HFFc6 (cell line): ENCODE data around the gene DMRTB1. TPM values are rescaled to one million over a fixed set of nuclear protein-coding genes. Genes with fewer than 3 reads are reported as not detected.

ENCODE experiments used
- DNase-seq: peaks from one replicate; pipeline ENCODE4 v3.0.0-alpha.2; 2018
- H3K27ac Mint-ChIP-seq: 2 replicates; pipeline ENCODE4 v1.8.0; 2020; ENCODE audit warnings: mild to moderate bottlenecking, mixed read lengths
- H3K27me3 Mint-ChIP-seq: 2 replicates; pipeline ENCODE4 v1.8.0; 2021; ENCODE audit warnings: mild to moderate bottlenecking, moderate library complexity, mixed read lengths; ENCODE audit not compliant: insufficient read depth
- H3K36me3 Mint-ChIP-seq: 2 replicates; pipeline ENCODE4 v1.8.0; 2021; ENCODE audit warnings: low read depth, mixed read lengths
- H3K4me1 Mint-ChIP-seq: 2 replicates; pipeline ENCODE4 v1.8.0; 2020; ENCODE audit warnings: low read depth, mixed read lengths
- H3K4me3 Mint-ChIP-seq: 2 replicates; pipeline ENCODE4 v1.8.0; 2020; ENCODE audit warnings: mild to moderate bottlenecking, moderate library complexity, mixed read lengths
- H3K9me3 Mint-ChIP-seq: 2 replicates; pipeline ENCODE4 v1.8.0; 2020; ENCODE audit warnings: mild to moderate bottlenecking, mixed read lengths
- CTCF ChIP-seq: fragments of 200-600 bp; sonication (generic); IDR thresholded peaks from 2 replicates; pipeline ENCODE4 v1.5.0; 2021; ENCODE audit warnings: antibody characterized with exemption, mild to moderate bottlenecking
- long read RNA-seq: library from polyadenylated mRNA; unstranded; transcript quantifications from one replicate; pipeline ENCODE4 v2.0.0, GENCODE V29; 2019
- total RNA-seq, 6 experiments: library from RNA; stranded (reverse); fragmentation: NEBNext Ultra II Directional; extraction: Animal tissue kit (Norgen Biotek cat#: 25700); gene quantifications; 2 replicates in 1 of 6; 3 replicates in 5 of 6; pipeline ENCODE4 v1.2.3, GENCODE V29; 2021

Gene DMRTB1
- total RNA-seq = not detected
- long read RNA-seq = 0 reads

GRCh38 chr1:53459321-53460175 is at the start of gene DMRTB1:
Gene DMRTB1, plus strand, starts transcription at chr1:53459399. Its CDS starts 55 bp downstream, at chr1:53459454.
- H3K36me3 Mint-ChIP-seq = no peaks in the 10 kb centered on the region
- TF ChIP-seq CTCF = no peak
- no peaks in the 10 kb centered on the region for H3K4me1 Mint-ChIP-seq
- no peaks in the 10 kb centered on the region for H3K9me3 Mint-ChIP-seq
- peaks cover 19% of the 10 kb centered on the region for H3K27me3 Mint-ChIP-seq
- no peak within 1 kb of the TSS for H3K4me3 Mint-ChIP-seq
- no peak for DNase-seq
- no peak within 1 kb of the TSS for H3K27ac Mint-ChIP-seq

GRCh38 chr1:53409695-53410094 is 49.5 kb upstream of the DMRTB1 start:
- no peak for TF ChIP-seq CTCF
- Mint-ChIP-seq H3K27ac (no peak overlapping the region), H3K4me1 (peaks cover 57% of the 10 kb centered on the region), H3K9me3 (no peaks in the 10 kb centered on the region), H3K36me3 (no peaks in the 10 kb centered on the region), H3K27me3 (peaks cover 31% of the 10 kb centered on the region), H3K4me3 (no peak overlapping the region)
- DNase-seq = no peak

GRCh38 chr1:53410100-53410541 is 49.1 kb upstream of the DMRTB1 start:
- Mint-ChIP-seq H3K4me3 (no peak overlapping the region), H3K9me3 (no peaks in the 10 kb centered on the region), H3K27ac (no peak overlapping the region), H3K4me1 (peaks cover 57% of the 10 kb centered on the region), H3K27me3 (peaks cover 31% of the 10 kb centered on the region), H3K36me3 (no peaks in the 10 kb centered on the region)
- TF ChIP-seq CTCF = no peak
- DNase-seq = no peak

GRCh38 chr1:53410701-53411100 is 48.5 kb upstream of the DMRTB1 start:
- TF ChIP-seq CTCF = no peak

GRCh38 chr1:53411541-53412152 is 47.6 kb upstream of the DMRTB1 start:
- no peak overlapping the region; the same call in 1 of the 2 replicates for H3K27ac Mint-ChIP-seq

More at GRCh38 chr1:53410701-53411100, 48.5 kb upstream of the DMRTB1 start:
- H3K27ac Mint-ChIP-seq = no peak overlapping the region
- DNase-seq = no peak
- no peak overlapping the region for H3K4me3 Mint-ChIP-seq
- H3K9me3 Mint-ChIP-seq = no peaks in the 10 kb centered on the region
- no peaks in the 10 kb centered on the region for H3K36me3 Mint-ChIP-seq
- peaks cover 33% of the 10 kb centered on the region for H3K27me3 Mint-ChIP-seq
- H3K4me1 Mint-ChIP-seq = peaks cover 57% of the 10 kb centered on the region

More at GRCh38 chr1:53411541-53412152, 47.6 kb upstream of the DMRTB1 start:
- Mint-ChIP-seq H3K4me1 (peaks cover 57% of the 10 kb centered on the region), H3K4me3 (peak overlapping the region; percentile 3; the same call in 1 of the 2 replicates), H3K9me3 (no peaks in the 10 kb centered on the region), H3K36me3 (no peaks in the 10 kb centered on the region), H3K27me3 (peaks cover 29% of the 10 kb centered on the region)
- no peak for DNase-seq
- no peak for TF ChIP-seq CTCF
